Ascending aorta (tissue), 2 donors: Measurements from ENCODE around the gene PNMA8A. TPM values are rescaled to one million over a fixed set of nuclear protein-coding genes. Genes with fewer than 3 reads are reported as not detected.
"Not testable (repeated sequence)": the region's sequence is repeated elsewhere in the genome, so short reads cannot be mapped to it uniquely, and the experiment has no call there.

ENCODE experiments used
- DNase-seq, 2 donors: peaks; one replicate each; pipeline ENCODE4 v3.0.0-alpha.2; 2019; ENCODE audit warnings: low spot score in 2 of 2
- H3K27ac ChIP-seq, 2 donors: fragments of 200-600 bp; sonication (generic); one replicate each; pipeline ENCODE4 v1.5.1; 2016 to 2017; ENCODE audit warnings: mild to moderate bottlenecking in 1 of 2
- H3K27me3 ChIP-seq: fragments of 200-600 bp; sonication (generic); one replicate; pipeline ENCODE4 v1.5.1; 2017
- H3K36me3 ChIP-seq, 2 donors: fragments of 200-600 bp; sonication (generic); one replicate each; pipeline ENCODE4 v1.5.1; 2016
- H3K4me1 ChIP-seq, 2 donors: fragments of 200-600 bp; sonication (generic); one replicate each; pipeline ENCODE4 v1.5.1; 2016 to 2017; ENCODE audit warnings: mild to moderate bottlenecking in 1 of 2
- H3K4me3 ChIP-seq, 2 donors: fragments of 200-600 bp; sonication (generic); one replicate each; pipeline ENCODE4 v1.5.1; 2016 to 2017; ENCODE audit warnings: mild to moderate bottlenecking in 1 of 2
- H3K9me3 ChIP-seq, 2 donors: fragments of 200-600 bp; sonication (generic); one replicate each; pipeline ENCODE4 v1.5.1; 2016
- CTCF ChIP-seq, 3 experiments: fragments of 200-600 bp in 2 of 3; fragments of 450-650 bp in 1 of 3; sonication (generic) in 2 of 3; IDR thresholded peaks; one replicate each; pipeline ENCODE4 v1.5.1; 2016 to 2019; ENCODE audit warnings: antibody characterized with exemption in 3 of 3, mild to moderate bottlenecking in 1 of 3, moderate library complexity in 1 of 3
- intact Hi-C: fragments of 100-400 bp; cut with DNase I; formaldehyde crosslinking; loops from one replicate; pipeline ENCODE4 v1.15.1; 2023
- total RNA-seq: library from RNA; depleted of rRNA; stranded (reverse); fragments of >200 nt; gene quantifications from one replicate; pipeline ENCODE4 v1.1.0, GENCODE V29; 2016

Gene PNMA8A
- total RNA-seq, 1 donor from 2014 or later, result 0.53 TPM

DNA sequence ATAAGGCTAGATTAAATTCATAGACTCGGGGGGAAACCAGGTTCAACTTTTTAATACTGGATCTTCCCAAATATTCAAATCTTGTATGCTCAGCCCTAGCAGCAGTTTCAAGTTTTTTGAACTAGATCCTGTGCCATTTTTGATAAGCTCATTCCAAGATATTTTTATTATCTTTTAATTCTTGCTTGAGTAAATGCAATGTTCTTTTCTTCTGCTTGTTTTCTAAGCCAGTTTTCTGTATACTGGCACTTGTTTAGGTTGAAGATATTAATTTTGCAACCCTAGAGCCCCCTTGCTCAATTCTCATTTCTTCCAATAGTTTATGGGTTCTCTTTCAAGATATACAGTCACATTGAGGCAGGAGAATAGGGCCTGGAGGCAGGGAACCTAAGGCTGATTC, 29.5 kb downstream of the PNMA8A start:
- H3K27me3 ChIP-seq, result no peaks in the 10 kb centered on the region
- DNase-seq, result no peak
- peaks cover 0 to 17% of the 10 kb centered on the region in 2 donors for H3K4me1 ChIP-seq
- intact Hi-C loops, result no loop called here
- H3K27ac ChIP-seq, result peak overlapping the region; percentile 2 to 65
- no peaks in the 10 kb centered on the region for H3K36me3 ChIP-seq
- no peaks in the 10 kb centered on the region for H3K9me3 ChIP-seq
- no peak overlapping the region for H3K4me3 ChIP-seq
- no peak for TF ChIP-seq CTCF (IDR thresholded peaks at IDR 0.05)

DNA sequence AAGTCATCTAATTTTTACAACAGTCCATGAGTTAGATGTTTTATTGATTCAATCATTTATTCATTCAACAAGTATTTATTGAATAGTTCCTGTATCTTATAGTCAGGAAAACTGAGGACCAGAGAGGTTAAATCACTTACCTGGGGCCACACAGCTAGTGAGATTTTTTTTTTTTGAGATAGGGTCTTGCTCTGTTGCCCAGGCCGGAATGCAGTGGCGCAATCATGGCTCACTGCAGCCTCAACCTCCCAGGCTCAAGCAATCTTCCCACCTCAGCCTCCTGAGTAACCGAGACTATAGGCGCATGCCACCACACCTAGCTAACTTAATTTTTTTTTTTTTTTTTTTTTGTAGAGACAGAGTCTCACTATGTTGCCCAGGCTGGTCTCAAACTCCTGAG, 35.7 kb downstream of the PNMA8A start:
- H3K36me3 ChIP-seq, intact Hi-C loops, H3K27me3 ChIP-seq, H3K4me1 ChIP-seq, H3K9me3 ChIP-seq, H3K4me3 ChIP-seq, DNase-seq, H3K27ac ChIP-seq: not testable (repeated sequence)

DNA sequence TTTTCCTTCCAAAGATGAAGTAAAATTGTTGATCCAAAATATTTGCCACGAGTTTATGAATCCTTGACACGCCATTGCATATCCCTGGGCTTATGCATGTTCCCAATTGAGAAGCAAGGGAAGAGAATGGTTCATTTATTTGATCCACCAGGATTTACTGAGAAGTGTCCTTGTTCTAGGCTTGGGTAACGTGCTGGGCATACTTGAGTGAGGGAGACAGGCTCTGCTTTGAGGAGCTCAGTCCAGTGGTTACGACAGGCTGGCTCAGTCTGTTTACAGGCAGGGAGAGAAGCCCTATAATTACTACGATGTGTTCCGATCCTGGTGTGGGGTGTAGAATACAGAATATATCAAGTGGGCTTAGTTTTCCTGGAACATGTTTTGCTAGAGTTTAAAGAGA, 36.4 kb downstream of the PNMA8A start:
- DNase-seq, result no peak
- intact Hi-C loops, result no loop called here
- Histone ChIP-seq H3K4me3 (no peak overlapping the region), H3K9me3 (no peaks in the 10 kb centered on the region), H3K27me3 (no peaks in the 10 kb centered on the region), H3K4me1 (no peaks in the 10 kb centered on the region), H3K36me3 (no peaks in the 10 kb centered on the region), H3K27ac (no peak overlapping the region)
- no peak for TF ChIP-seq CTCF (IDR thresholded peaks at IDR 0.05)

GRCh38 chr19:46433470-46433869, 37.9 kb downstream of the PNMA8A start:
- DNase-seq, H3K36me3 ChIP-seq, H3K27me3 ChIP-seq, H3K9me3 ChIP-seq, H3K27ac ChIP-seq, H3K4me3 ChIP-seq, H3K4me1 ChIP-seq, intact Hi-C loops: not testable (repeated sequence)

DNA sequence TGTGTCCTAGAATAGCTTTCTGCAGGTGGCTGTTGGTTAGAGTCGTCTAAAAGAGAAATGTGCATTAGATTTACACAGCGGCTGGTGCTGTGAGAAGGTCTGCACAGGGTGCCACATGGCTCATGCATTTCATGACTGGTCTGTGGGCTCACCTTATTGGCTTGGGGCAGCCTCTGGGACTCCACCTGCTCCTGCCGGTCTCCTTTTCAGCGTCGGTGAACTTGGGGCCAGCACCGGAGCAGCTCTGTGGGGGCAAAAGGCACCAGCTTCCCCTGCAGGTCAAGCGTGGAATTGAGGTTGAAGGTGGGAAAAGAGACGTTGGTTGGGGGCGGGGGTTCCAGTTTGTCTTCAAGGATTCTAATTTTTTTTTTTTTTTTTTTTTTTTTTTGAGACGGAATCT, 39.5 kb downstream of the PNMA8A start:
- intact Hi-C loops, result no loop called here
- Histone ChIP-seq H3K27ac (no peak overlapping the region), H3K9me3 (no peaks in the 10 kb centered on the region), H3K36me3 (no peaks in the 10 kb centered on the region), H3K4me3 (no peak overlapping the region), H3K27me3 (no peaks in the 10 kb centered on the region), H3K4me1 (peaks cover 2 to 6% of the 10 kb centered on the region in 2 donors)
- no peak for TF ChIP-seq CTCF (IDR thresholded peaks at IDR 0.05)
- DNase-seq, result no peak

DNA sequence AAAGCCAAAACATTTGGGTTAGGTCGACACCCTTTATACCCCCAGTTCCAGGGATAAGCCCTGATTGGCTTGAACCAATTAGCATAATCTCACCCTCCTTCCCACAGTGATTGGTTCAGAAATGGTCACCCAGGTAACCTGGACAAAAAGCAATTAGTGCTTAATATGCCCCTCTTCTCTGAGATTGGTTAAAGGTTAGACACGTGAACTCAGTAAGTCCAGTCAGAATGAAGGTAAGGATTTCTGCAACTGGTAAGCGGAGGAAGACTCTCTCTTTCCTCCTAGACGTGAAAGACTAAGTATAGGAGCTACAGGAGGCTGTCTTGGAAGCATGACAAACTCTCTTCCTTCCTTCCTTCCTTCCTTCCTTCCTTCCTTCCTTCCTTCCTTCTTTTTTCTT, 41.4 kb downstream of the PNMA8A start:
- intact Hi-C loops, result loop anchor here (2.0 kb wide), 1 partner anchor 51 kb away; no protein-coding TSS in a partner anchor
- no peak overlapping the region for H3K27ac ChIP-seq

More for the DNA sequence above, 41.4 kb downstream of the PNMA8A start:
- no peak for TF ChIP-seq CTCF (IDR thresholded peaks at IDR 0.05)
- Histone ChIP-seq H3K4me3 (no peak overlapping the region), H3K27me3 (no peaks in the 10 kb centered on the region), H3K36me3 (no peaks in the 10 kb centered on the region), H3K9me3 (no peaks in the 10 kb centered on the region), H3K4me1 (peaks cover 7 to 11% of the 10 kb centered on the region in 2 donors)
- no peak for DNase-seq
